ENCODE measurements around the gene CETP.

GRCh38 chr16:56916571-56917403 is 45.0 kb upstream of the CETP start:
- TF ChIP-seq, protein P1, sequence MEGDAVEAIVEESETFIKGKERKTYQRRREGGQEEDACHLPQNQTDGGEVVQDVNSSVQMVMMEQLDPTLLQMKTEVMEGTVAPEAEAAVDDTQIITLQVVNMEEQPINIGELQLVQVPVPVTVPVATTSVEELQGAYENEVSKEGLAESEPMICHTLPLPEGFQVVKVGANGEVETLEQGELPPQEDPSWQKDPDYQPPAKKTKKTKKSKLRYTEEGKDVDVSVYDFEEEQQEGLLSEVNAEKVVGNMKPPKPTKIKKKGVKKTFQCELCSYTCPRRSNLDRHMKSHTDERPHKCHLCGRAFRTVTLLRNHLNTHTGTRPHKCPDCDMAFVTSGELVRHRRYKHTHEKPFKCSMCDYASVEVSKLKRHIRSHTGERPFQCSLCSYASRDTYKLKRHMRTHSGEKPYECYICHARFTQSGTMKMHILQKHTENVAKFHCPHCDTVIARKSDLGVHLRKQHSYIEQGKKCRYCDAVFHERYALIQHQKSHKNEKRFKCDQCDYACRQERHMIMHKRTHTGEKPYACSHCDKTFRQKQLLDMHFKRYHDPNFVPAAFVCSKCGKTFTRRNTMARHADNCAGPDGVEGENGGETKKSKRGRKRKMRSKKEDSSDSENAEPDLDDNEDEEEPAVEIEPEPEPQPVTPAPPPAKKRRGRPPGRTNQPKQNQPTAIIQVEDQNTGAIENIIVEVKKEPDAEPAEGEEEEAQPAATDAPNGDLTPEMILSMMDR (IDR thresholded peaks at IDR 0.05) = no peak
- TF ChIP-seq POLR2AphosphoS5 (IDR thresholded peaks at IDR 0.05) = no peak
- no peak for TF ChIP-seq POLR2A (IDR thresholded peaks at IDR 0.05)

All from suprapubic skin (tissue), 4 donors.